NCI-H2171 treated with DMSO at 0.1 percent for 48 hours (cell line): Measurements from ENCODE around the gene SLC2A10.

Experiments used
- DNase-seq: peaks from one replicate; lab custom pipeline; 2025; lab: John Stamatoyannopoulos, UW

SLC2A10 gene

DNA sequence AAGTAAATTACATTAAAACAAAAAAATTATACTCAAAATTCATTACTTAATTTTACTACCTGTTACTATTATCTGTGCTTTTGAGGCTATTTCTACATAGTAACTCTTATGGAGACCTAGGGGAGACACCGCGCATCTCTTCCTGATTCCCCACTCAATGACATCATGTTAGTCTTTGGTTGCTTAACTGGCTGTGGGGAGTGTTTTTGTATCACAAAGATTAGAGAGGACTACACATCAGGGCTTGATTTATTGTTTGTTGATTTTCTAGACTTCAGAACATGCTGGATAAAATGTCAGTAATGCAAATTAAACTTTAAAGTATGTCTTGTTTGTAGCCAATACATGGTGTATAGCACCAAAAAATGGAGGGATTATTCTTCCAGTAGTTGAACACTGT, 26.0 kb downstream of the SLC2A10 start:
- no peak for DNase-seq

DNA sequence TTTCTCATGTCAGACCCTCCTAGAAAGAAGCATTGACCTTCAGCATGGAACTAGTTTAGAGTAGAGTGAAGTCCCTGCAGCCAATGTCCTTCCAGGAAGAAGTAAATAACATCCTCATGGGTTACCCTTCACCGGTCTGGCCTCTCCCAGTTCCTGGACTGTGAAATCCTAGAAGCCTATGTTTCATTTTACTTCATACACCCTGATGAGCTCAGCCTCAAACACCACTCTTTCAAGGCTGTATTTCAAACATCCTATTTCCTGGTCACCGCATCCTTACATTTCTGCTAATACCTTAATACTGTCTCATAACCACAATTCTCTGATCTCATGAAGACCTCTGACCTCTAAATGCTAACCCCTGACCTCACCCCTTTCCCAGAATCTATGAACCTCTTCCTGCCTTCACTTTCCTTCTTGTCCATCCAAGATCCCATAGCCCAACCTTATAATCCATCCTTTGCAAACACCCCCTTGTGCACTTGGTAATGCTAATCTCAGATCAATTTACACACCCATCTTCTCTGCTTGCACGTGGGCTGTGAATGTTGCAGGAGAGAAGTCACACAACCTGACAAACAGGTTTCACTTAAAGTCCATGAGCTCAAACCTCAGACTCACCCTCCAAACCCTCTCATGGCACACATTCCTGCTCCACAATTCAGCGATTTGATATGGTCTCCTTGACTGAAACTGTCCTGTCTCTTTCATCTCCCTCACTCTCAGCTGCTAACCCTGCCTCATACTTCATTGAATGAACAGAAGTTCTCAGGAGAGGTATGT, 30.2 kb downstream of the SLC2A10 start:
- no peak for DNase-seq

DNA sequence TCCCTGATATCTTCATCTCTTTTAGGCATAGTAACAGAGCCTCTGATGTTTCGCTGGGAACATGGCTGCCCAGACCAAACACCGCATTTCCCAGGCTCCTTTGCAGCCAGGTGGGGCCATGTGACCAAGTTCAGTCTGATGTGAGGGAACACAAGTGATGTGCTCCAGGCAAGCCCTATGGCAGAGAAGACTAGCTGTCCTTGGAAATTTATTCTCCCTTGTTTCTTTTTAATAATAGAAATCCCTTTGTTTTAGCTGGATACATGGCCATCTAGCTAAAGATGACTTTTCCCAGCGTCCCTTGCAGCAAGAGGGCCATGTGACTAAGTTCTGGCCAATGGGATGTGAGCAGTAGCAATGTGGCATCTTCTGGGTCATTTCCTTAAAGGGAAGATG, 30.8 kb downstream of the SLC2A10 start:
- DNase-seq: no peak

DNA sequence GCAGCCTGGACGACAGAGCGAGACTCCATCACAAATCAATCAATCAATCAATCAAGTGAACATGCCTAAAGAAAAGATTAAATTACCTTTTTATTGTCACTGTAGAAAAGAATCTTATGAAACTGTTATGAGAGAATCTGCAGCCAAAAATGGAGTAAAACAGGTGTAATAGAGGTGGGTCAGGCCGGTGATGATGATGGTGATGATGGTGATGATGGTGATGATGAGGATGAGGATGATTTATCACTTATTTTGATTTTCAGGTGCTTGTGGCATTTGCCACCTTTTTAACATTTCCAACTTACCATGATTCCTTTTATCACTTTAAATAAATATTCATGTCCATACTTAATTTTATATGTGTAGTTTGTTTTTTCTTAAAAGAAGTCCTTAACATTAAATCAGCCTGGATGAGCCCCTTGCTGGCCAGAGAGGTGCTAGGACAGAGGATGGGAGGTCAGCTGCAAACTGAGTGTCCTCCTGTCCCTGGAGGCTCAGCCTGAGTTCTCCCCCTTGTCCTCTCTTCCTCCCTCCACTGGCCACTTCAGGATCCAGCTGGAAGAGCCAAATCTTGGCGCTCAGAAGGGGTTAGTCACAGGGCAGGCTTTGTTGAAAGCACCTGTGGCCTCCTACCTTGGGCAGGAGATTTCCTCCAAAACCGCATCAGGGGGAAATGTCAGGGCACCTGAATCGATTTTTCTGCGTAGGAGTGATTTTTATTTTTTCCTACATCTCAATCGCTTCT, 32.6 kb downstream of the SLC2A10 start:
- DNase-seq: no peak

DNA sequence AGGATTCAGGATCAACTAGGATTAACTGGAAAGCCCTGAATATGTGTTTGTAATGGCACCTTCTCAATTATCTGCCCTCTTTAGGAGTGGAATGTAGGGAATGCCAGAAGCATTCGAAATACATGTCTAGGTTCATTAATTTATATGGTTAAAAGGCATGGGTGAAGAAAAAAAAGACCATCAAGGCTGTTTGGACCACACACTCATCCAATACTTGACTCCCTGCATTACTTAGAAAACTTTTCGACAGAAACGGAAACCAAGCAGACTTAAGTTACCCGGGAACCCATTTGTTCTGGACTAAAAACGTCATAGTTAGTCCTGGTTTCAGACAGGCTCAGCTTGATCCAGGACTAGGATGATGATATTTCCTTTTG, 33.2 kb downstream of the SLC2A10 start:
- no peak for DNase-seq

DNA sequence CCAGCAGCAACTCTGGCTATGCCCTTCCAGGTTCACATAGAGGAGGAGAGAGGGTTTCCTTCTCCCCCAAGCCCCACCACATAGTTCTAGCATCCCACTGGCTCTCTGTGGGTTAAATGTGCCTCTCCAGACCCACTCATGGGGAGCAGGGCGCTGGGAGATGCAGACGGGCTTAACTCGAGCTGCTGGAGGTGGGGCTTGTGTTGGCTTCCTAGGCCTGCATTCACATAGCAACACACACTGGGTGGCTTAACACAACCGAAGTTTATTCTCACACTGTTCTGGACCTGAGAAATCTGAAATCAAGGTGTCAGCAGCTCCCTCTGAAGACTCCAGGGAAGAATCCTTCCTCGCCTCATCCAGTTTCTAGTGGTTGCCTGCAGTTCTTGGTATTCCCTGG, 33.6 kb downstream of the SLC2A10 start:
- DNase-seq: no peak

DNA sequence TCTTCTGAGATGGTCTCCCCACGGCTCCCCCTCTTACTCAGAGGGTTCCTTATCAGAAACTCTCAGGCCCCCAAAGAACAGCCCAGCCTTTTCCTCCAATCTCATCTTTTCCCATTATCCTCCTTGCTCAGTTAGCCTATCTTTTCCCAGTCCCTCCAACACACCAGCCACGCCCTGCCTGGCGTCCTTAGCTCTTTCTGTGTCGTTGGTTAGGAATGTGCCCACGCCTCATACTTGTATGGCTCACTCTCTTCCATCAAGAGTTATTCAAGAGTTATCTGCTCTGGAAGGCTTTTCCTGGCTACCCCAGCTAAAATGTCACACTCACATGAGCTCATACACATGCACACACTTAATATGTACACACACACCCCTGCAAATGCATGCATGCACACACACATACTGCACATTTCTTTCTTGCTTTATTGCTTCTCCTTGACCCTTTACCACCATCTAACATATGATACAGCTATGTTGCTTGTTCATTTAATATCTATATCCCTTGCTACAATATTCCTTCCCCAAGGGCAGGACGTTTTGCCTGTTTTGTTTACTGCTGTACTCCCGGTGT, 37.6 kb downstream of the SLC2A10 start:
- DNase-seq: no peak

DNA sequence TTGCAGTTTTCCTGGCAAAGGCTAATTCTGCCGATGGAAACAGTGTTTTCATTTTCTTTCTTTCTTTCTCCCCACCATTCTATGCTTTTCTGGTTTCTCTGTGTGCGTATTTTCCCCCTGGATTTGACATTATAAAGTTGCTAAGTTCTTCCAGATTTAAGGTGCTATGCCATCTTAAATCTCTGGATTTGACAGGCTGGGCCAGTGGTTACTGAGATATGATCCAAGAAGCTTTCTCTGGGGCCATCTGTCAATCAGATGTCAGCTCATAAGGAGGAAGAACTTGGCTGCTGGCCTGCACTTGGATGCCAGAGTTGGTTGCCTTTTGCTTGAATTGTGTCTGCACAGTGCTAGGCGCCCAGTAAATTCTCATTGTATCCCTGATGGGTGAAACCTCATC, 39.7 kb downstream of the SLC2A10 start:
- peak; percentile 70 for DNase-seq

DNA sequence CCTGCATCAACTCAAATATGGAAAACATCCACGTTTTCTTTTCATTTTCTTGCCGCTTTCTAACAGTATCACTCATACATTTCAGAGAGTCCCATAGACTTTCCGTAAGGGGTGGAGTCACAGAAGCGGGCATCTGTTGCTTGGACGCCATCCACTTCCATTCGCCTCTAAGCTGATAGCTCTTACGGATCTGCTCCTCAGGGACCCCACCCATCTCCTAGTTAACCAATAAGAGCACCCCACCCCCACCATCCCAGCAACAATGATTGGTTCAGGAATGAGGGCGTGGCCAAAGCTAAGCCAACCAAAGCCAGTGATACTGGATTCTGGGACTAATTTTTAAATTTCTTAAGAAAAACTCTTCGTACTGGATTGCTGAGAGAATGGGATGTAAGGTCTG, 42.4 kb downstream of the SLC2A10 start:
- no peak for DNase-seq

DNA sequence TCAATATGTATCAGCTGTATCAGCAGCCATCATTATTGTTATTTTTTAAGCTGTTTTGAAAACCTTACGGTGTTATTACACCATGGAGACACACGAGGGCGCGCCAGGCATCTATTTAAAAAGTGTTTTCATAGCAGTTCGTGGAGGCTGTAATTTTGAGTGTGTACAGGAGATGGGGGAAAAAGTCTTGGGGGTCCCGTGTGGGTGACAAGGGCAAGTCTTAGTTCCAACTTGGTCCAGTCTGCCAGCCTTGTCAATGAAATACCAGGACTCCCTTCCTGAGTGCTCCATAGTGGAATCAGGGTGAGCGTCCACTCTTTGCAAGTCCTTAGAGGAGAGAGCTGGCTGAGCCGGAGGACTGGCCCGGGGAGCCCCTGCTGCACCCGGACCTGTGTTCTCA, 43.3 kb downstream of the SLC2A10 start:
- DNase-seq: peak; percentile 94

DNA sequence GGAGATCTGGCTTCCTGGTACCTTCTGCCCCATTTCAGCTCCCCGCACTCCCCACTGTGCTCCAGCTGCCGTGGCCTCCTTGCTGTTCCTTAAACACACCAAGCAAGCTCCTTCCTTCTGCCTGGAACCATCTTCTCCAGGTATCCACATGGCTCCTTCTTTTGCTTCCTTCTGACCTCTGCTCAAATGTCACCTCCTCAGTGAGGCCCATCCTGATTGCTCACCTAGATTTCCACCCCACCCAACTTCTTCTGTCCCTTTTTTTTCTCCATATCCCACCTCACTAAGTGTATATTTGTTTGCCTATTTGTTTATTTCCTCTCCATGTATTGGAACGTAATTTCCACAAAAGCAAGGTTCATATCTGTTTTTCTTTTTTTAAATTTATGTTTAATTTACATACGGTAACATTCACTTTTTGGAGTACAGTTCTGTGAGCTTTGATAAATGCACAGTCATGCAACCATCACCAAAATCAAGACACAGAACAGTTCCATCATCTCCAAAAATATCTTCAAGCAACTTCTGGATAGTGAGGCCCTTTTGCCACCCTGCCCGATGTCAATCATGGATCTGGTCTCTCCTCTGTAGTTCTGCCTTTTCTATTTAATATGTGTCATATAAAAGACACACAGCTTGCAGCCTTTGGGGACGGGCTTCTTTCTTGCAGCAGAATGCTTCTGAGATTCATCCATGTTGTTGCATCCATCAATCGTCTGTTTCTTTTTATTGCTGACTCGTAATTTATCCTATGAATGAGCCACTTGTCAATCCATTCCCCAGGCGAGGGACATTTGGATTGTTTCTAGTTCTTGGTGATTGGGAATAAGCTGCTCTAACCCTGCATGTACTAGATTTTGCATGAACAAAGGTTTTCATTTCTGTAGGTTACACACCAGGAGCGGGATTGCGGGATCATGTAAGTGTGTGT, 46.3 kb downstream of the SLC2A10 start:
- no peak for DNase-seq

DNA sequence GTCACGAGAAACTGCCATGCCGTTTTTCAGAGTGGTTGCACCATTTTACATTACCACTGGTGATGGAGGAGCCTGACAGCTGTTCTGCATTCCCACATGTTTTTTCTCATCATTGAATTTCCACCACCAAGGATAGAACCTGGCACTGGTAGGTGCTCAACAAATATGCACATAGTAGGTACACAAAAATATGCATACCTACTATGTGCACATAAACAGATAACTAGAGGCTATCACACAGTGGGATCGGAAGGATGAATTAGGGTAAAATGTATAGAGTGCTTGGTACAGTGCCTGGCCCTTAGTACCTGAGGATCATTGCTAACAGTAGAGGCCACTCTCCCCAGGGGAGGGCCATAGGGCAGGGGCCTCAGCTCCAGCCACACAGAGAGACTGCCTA, 47.0 kb downstream of the SLC2A10 start:
- DNase-seq: no peak

DNA sequence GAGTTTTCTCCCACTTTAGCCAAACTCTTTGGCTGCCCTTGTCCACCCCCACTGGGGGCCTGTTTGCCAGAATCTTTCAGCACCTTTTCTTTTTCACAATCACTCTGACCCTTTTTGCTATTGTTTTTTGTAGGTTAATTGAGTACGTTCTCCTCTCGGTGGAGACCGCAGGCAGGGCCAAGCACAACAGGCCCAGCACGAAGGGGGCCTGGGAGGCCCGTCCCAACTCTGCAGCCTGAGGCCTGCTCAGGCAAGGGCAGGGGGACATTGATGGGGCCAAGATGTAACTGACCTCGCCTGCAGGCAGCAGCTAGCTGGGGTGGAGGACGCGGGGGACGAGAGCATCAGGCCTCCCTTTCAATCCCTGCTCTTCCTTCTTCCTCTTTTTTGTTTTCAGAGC, 47.7 kb downstream of the SLC2A10 start:
- no peak for DNase-seq

DNA sequence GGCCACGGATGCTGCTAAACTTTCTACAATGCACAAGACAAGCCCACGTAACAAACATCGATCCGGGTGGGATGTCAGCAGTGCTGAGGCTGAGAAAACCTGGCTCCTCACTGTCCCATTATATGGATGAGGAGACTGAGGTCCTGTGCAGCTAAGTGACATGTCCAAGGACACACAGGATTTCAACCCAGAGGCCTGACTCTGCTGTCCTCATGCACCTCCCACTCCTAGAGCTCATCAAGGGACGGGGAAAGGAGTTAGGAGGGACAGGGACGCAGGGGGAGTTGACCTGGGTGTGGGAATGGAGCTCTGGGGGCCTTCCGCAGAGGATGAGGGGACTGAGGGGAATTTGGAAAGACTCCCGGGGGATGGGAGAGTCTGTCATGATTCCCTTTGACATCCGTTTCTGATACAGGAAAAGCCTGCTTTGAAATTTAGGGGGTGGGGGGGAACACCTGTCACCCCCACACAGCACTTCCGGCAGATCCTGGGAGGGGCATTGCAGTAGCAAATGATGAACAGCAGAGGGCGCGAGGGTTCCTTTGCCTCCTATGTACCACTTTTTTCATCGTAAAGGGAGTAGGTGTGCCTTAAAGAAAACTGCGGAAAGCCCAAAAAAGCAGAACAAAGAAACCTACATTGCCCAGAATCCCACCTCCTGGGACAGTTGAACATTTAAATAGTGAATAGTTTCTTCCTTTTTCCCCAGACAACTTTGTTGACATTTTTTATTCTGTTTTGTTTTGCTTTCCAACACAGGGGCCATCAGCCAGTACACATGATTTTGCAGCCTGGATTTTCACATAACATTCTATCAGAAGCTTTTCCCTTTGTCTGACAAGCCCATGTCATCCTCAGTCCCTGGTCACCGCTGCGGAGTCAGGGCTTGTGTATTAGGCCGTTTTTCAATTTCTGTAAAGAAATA, 48.6 kb downstream of the SLC2A10 start:
- peak; percentile 91 for DNase-seq

DNA sequence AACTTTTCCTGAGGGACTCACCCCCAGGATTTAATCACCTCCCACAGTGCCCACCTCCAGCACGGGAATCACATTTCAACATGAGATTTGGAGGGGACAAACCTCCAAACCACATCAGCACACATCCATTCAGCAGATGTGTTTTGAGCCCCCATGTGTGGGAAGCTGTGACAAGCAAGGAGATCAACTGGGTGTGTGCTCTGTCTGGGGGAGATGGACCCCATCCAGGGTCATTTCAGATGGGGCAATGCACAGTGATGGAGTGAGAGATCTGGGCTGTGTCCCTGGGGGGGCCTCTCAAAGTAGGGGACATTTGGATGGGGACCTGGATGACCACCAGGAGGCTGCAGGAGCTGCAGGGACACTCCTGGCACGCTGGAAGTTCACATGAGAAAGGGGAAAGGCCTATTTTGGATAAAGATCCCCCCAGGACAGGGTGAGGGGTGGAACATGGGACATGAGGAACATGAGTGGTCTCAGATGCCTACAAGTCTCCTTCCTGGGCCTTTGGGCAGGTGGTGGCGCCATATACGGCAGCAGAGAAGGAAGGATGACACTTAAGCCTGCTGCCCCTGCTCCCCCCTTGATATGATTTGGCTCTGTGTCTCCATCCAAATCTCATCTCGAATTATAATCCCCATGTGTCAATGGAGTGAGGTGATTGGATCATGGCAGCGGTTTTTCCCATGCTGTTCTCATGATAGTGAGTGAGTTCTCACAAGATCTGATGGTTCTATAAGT, 49.6 kb downstream of the SLC2A10 start:
- DNase-seq: no peak

DNA sequence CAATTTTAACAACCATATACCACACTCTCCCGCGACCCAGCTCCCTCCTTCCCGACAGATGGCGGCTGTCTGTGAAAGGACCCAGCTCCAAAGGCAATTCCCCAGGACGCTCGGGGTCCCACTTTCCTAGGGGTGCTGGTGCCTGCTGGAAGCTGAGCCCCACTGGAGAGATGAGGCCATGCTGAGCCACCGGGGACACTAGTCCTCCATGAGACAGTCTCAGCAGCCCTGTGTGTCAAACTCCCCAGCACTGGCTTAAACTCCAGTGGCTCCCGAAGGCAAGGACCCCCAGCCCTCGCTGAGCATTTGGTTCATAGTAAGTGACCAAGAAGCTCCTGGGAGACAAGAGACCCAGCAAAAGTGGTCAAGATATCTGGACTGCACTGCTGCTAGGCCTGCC, 52.1 kb downstream of the SLC2A10 start:
- no peak for DNase-seq

DNA sequence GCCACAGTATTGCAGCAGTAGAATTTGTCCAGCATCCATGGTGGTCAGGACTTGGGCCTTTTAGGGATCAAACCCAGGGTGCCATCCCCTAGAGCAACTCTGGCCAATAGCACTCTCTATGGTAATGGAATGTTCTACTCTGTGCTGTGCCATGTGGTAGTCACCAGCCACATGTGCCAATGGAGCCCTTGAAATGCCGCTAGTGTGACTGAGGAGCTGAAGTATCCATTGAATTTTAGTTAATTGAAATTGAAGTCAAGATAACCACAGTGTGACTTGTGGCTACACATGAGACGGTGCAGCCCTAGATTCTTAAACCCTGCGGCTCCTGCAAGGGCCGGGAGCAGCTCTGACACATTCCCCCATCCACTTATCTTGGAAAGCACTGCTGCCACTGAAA, 54.6 kb downstream of the SLC2A10 start:
- no peak for DNase-seq

DNA sequence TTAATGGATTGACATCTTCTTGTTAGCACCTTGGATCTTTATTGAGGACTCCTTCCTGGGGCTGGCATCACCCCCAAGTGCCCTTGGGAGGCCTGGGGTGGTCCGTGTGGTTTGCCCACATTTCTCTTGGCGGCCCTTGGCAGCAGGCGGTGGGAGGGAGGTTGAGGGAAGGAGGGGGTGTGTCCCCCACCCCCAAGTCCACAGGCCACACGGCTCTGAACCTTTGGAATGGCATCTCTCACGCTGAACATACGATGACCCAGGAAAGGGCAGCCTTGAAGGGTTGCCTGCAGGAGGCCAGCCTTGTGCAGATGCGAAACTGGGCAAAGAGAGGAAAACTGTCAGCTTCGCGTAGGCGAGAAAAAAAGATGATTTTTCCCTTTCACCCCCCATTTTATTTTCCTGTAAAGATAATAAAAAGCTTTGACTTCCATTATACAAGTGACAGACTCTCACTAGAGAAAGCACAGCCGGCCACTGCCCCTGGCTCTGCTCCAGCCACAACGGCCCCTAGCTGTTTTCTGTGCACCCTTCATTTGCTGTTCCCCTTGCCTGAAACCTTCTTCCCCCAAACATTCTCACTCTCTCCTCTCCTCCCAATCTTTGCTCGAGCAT, 56.2 kb downstream of the SLC2A10 start:
- DNase-seq: no peak

DNA sequence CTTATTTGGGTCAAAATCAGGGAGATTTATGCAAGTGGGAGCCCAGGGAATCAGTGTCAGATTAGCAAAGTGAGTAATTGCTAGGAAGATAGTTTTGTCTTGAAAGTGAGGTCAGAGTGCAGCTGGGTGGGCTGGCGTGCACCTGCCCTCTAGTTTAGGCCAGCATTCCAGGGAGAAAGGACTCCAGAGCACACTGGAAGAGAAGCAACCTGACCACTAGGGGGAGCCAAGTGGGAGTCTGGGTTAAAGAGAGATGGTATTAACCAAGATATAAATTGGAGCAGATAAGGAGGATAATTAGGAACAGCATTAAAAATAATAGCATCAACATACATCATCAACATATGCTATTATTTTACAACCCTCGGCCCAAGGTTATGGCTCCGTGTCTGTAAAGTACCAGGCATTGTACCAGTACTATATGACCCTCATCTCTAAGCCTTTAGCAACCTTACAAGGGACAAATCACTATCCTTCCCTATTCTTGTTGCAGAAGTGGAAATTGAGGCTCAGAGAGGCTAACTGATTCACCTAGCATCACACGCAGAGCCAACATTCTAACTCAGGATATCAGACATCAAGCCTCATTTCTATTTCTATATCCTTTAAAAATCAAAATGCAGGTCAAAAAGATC, 57.8 kb downstream of the SLC2A10 start:
- DNase-seq: peak; percentile 77
